NCI-H2196 treated with DMSO at 0.1 percent for 48 hours (cell line): Measurements from ENCODE around the gene ZNF827.

Source experiments
- DNase-seq: peaks from one replicate; lab custom pipeline; 2025; ENCODE audit not compliant: unreplicated experiment; lab: John Stamatoyannopoulos, UW

The ZNF827 gene

DNA sequence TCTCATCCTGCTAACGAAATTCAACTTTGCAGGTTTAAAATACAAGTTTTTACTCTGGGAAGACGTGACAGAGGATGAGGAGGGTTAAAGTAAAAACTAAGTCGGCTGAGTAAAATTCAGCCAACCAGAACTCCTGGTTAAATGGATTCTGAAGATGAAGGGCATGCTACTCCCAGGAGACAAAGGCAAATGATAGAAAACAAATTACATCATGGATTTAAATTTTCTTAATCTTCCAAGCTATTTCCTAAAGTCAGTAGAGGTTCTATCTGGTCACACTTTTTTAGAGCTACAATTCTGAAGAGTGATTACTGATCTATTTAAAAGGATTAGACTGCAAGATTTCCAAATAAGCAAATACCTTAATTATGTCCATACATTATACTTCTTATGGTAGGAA, 47.9 kb downstream of the ZNF827 start:
- no peak for DNase-seq

DNA sequence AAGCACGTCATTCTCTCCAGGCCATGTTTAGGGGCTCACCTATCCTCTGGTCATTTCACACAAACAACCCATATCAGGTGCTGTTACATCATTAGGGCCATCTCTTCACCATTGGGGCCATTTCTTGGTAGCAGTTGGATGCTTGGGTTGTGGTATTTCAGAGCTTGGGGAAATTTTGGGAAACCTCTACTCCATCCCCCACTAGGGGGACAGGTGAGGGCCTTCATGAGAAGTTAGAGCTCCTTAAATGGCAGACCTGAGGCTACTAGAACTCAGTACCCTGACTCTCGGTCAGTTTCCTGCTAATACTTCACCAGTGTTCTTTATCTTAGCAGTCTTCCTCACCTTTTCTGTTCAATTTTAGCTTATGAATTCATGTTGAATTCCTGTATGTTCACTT, 50.2 kb downstream of the ZNF827 start:
- DNase-seq, result no peak

DNA sequence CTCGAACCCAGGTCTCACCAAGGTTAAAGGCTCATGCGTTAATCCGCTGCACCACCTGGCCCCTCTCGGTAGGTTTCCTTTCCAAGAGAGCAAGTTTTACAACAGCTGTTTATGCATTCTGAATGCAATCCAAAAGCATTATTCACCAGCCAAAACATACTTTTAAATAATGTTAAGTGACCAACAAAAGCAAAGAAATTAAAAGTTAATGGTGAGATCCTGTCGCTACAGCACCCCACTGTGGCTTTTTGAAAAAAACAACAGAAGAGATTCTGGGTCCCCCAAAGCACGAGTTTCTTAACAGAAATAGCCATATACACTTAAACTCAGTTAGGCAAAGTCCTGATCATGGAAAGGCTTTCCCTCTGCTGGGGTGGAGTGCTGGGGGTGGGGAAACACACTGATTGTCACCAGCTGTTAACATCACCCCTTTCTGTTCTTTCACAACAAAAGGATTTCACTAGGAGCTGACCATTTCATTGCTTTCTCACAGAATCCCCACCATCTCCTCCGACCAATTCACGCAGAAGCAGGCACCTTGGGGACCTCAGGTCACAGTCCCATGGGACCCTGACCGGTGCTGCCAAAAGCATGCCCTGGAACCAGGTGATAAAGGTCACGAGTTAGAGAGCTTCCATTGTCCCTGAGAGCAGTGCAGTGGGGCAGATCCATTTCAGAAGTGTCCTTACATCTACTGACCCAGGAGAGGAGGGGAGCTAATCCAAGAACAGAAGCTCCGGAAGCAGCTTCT, 51.2 kb downstream of the ZNF827 start:
- DNase-seq, result no peak

DNA sequence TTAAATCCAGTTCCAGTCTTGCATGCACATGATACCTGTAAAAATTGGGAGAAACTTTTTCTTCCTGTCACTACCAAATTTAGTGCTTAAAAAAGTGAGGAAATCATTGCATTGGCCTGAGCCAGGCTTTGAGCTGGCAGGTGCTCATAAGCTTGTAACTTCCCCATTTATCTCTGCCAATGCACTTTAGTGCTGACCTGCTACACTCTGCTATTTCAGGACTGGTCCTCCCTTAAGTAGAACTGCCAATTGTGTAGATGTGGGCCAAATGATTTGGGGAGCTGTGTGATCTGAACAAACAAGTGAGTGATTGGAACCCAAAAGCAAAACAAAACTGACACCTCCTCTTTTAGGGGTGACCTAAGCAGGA, 51.8 kb downstream of the ZNF827 start:
- no peak for DNase-seq

DNA sequence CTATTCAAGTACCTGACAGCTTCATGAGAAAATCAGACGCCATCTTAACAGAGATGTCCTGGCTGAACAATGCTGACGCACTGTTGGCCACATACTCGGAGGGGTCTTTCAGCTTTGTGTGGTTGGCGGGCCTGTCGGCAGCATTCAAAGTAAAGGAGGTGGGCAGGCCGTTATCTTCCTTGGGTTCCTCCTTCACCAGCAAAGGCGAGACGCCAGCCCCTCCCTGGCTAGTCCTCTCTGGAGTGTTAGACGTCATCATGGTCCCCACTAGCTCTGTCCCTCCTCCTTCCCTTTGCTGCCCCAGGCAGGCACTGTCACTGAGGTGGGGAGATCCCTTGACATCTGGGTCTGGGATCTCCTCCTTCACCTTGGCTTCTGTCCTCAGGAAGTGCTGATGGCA, 53.0 kb downstream of the ZNF827 start:
- no peak for DNase-seq

DNA sequence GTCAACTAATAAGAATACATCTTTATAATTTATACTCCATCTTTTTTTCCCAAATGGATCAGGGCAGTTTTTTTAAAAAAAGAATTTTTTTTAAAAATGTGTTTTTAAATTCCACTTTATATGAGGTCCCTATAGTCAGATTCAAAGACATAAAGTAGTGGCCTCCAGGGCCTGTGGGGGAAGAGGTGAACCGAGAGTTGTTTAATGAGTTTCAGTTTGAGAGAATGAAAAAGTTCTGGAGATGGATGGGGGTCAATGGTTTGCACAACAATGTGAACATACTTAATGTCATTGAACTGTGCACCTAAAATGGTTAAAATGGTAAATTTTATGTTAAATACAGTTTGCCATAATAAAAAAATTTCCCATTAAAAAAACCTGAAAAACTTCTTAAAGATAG, 53.8 kb downstream of the ZNF827 start:
- no peak for DNase-seq

DNA sequence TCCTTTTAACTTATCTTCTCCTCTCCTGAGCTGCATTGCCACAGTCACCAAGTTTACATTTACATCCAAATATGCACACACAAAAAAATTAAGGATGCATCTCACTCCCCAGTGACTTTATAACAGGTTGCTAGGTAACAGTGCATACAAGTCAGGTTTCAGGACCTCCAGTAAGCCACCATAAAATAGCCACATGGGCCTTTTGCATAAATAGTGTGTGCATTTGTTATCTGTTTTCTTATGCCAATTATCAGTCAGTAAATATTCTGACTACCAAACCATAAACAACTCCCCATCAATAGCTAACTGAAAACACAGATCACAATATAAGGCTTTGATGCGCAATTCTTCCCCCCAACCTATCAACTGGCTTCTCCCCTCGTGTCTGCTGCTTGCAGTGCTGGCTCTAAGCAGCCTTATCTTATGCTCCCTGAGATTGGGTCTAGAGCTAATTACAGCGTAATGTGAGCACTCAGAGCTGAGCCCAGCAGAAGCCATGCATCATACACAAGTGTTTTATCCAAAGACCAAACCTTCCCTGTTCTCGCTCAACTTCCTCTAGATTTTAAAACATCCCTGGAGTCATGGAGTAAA, 55.4 kb downstream of the ZNF827 start:
- no peak for DNase-seq

DNA sequence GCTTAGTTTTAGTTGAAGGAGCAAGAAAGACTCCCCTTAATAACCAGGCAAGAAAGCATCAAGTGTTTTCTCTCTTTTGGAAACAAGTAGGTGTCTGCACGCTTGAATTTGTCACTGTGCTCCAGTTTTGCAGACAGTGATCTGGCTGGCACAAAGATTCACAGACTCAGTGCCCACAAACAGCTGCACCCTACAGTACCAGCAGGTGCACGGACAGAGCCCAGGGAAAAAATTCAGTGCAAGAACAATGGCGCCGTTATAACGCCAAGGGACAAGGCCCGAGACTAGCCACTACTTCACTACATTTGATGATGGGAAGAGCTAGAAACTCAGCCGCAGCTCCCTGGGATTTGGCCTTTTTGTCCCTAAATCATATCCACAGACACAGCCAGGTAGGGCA, 56.0 kb downstream of the ZNF827 start:
- DNase-seq, result no peak

DNA sequence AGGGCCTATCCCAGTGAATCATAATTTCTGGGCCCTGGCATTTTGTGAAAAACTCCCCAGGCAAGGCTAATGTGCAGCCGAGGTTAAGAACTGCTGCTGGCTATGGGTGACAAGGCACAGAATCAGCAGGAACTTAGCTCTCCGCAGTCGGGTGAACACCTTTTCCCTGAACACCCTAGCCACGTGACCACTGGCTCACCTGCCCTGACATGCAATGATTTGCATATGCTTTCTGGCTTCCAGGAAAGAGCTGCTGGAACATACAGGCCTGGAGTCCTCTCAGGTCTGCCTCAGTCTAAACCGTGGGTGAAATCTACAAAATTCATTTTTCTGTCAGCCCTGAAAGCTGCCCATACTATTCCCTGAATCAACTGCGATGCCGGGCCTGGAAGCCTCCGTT, 56.6 kb downstream of the ZNF827 start:
- DNase-seq, result peak; percentile 16

DNA sequence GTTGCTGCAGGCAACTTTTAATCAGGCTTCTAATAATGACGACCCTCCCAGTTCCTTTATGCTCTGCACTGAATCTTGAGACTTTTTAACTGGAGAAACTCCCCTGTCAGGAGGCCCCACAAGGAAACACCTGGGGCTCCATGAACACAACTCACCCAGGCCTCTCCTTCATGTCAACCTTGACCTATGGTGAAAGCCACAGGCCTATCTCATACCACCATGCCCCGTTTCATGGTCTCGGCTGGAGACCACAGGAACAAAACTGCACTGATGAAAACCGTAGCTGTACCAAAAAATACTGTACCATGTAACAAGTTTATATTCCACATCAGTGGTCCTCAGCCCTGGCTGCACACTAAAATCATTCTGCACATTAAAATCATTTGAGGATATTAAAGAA, 57.0 kb downstream of the ZNF827 start:
- no peak for DNase-seq

DNA sequence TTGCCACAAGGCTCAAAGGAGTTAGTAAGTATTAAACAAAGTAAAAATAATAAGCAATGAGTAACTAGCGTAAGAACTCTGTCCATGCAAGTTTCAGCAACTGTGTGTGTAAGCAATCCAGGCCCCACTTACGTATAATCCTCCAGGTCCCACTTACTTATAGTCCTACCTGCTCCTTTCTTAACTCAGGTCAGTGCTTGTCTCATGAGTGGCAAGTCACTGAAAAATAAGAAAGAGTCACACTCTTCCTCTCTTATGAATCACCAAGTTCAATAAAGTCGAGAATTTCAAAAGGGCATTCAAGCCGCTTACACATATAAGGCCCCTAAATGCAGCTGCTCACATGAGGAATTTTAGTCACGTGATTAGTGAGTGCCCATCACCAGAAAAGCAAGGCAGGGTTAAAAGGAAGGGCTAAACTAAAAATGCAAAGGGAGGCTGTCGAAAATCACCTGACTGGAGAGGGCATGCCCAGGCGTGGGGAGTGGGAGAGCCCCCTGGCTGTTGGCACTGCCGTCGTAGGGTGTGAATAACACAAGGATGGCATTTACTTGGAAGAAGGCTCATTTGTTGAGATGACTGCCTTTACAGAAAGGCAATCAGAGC, 58.2 kb downstream of the ZNF827 start:
- DNase-seq, result no peak

DNA sequence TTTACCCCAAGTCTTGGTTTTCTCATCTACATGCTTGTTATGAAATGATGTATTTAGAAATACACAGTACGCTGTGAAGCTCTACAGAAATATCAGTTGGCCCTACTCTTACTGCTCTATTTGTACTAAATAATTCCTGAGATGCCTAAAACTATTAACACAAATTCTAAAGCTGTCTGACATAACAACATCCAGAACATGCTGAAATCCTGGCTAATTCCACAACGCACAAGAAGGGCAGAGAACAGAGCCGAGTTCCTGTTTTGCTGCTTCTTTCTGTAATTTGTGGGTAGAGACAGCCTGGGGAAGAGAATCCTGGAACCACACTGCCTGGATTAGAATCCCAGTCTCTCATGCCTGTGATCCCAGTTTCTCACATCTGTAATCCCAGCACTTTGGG, 59.0 kb downstream of the ZNF827 start:
- DNase-seq, result no peak

DNA sequence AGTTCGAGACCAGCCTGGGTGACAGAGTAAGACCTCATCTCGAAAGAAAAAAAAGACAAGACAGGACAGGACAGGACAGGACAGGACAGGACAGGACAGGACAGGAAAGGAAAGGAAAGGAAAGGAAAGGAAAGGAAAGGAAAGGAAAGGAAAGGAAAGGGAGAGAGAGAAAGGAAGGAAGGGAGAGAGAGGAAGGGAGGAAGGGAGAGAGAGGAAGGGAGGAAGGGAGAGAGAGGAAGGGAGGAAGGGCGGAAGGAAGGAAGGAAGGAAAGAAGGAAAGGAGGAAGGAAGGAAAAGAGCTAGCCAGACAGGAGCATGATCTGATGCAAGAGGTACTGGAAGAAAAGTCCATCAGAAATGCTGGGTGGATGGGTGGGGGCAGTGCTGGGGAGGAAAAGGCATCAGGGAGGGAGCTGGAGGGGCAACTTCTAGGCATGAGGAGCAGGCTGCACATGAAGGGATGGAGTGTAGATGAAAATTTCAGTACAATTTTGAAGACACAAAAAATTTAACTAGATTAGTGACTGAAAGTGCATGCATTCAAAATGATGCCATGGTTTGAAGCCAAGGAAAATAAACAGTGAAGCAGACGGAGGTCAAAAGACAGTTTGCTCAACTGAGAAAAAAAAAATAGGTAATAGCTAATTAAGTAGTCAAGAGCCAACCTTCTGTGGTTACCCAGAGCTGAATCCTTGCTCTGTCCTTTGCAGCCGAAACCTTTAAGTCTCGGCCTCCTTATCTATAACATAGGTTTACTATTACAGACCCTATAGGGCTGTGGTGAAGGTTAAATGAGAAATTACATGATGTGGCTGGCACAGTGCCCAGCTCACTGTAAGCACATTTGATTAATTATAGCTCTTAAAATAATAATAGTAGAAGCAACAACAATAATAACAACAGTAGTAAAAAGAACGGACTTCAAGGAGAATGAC, 59.9 kb downstream of the ZNF827 start:
- DNase-seq, result no peak

DNA sequence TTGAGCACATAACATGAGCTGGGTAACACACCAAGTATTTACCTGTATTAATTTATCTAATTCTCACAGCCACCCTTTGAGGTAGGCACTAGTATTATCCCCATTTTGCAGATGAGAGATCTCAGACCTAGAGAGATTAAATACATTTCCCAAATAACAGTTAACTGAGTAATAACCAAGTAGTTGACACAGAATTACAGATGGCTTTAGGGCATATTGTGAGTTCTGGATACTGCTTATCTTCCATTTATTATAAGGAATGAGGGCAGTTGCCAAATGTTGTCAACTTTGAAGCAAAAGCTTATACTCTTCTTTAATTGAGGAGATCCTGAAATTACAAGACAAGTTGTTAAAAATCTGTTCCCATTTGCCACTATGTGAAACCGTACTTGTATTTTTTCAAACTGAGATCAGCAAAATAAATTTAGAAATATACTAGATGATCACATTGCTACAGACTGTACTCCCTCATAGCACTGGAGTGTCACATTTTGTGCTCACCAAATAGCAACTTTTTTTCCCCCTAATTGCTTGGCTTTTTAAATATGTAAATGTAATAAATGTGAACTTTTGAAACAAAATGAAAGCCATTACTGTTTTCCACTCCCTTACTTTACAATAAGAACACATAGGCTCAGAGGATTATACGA, 62.0 kb downstream of the ZNF827 start:
- no peak for DNase-seq

DNA sequence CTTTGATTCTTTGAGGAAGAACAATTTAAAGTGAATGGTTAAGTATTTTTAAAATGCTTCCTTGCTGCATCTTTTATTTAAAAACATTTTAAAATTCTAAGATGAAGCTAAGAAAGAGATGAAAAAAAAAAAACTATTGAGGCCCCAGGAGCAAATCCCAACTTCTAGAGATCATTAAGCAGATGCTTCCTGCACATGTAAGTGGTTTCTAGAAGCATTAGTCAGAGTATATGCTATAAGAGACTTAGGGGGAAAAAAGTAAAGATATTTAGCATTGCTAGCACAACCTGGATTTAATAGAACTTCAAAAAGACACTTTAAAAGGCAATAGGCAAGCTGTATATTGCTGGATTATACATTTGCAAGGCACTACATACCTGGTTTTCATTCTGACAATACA, 64.7 kb downstream of the ZNF827 start:
- no peak for DNase-seq

DNA sequence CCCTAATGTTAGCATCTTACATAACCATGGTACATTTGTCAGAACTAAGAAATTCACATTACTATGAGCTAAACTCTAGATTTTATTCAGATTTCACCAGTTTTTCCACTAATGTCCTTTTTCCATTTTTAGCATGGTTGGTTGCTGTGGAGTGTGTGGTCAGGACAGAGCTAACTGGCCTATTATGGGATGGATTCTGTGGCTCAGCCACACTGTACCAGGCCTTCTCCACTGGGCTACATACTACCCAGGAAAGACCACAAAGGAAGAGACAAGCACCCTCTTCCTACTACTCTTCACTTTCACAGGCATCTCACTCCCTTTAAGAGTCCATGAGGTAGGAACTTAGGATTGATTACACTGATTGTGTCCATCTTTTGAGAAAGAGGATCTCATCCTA, 67.4 kb downstream of the ZNF827 start:
- DNase-seq, result no peak

DNA sequence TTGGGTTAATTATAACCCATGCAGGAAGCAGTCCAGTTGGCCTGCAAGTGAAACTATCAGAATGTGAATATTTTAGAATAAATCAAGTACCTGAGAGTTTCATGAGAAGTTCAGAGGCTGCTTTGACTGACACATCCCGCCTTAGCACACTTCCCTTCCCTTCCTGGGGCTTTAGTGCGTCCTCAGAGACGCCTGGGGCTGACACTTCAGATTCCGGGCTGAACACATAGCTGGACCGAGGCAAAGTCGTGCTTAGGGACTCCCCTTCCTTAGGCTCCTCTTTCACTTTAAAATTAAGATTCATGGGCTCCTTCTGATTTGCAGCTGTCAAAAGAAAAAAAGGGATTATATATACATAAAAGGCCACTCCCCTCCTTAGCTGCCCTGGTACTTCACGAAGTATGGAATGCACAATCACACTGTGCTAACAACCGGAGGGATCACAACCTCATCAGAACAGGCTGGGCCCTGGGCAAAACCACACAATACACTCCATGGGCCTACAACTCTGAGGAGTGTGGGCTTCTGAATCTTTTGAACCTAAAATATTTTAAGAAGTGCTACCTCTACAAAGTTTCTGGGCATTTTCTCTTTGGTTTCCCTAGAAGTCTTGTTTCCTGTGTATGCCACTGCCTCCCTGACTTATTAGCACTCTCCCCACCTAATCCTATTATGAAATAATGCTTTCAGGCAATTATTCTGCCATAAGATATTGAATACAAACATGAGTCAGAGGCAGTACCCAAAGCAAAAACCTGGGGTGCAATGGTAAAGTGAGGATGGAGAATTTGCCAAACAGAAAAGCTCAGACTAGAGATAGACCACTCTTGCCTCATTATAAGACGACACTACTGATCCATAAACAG, 68.2 kb downstream of the ZNF827 start:
- no peak for DNase-seq

DNA sequence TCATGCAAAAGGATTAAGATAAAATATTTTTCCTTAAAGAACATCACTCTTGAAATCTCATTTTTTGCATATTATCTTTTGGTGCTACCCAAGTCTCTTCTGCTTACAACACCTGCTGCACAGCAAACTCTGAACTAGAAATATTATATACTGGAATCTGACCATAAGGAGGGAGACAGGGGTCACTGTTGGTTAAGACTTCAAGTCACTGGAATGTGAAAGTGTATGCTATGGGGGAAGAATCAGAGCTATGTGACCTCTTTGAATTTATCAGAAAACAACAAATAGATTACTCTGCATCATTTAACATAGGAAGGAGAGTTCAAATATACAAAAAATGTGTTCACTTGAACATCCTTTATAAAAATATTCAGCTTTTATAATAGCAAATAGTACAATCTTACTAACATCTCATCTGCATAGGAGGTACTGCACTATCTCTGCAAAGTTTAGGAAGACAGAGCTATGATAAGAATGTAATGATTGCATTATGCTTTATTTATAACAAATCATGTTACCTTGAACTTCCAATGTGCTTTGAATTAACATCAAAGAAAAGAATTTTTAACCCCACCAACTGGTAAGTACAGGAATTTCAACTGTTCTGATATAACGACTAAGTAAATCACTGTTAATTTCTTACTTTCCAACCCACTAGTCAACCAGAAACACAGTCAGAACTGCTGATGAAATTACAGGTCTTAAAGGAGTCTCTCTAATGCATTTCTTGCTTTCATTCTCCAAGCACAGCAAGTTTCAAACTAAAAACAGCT, 69.8 kb downstream of the ZNF827 start:
- no peak for DNase-seq

DNA sequence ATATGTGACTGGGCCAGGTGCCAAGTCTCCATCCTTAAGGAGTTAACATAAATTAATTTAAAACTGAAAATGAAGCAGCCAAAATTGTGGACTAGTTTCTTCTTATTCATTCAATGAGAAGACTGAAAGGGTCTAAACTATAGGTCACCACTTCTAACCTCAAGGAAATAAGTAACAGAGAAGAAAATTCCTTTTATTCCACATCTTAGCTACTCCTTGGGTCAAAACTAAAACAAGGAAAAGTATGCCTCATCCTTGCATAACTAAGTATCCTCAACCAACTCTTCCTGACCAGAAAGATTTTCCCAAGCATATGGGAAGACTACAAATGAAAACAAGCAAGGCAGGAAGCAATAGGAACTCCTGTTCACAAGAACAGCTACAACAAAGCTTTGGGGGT, 71.2 kb downstream of the ZNF827 start:
- no peak for DNase-seq
